Lower lobe of right lung (tissue), 2 donors: ENCODE measurements around the gene SUN3. TPM values are rescaled to one million over a fixed set of nuclear protein-coding genes. Genes with fewer than 3 reads are reported as not detected.

ENCODE experiments used
- ATAC-seq, 2 donors: fragments of 200-7000 bp; cut with Tn5 transposase; one replicate each; pipeline ENCODE4 v1.9.1; 2020 to 2022; ENCODE audit warnings: mild to moderate bottlenecking in 2 of 2, moderate library complexity in 2 of 2
- DNase-seq: peaks from one replicate; pipeline ENCODE4 v3.0.0-alpha.2; 2020
- H3K27ac ChIP-seq: fragments of 200-600 bp; one replicate; pipeline ENCODE4 v1.8.0; 2022
- H3K27me3 ChIP-seq: fragments of 200-600 bp; one replicate; pipeline ENCODE4 v1.8.0; 2022; ENCODE audit warnings: low read depth
- H3K36me3 ChIP-seq: fragments of 200-600 bp; one replicate; pipeline ENCODE4 v1.8.0; 2022; ENCODE audit warnings: mild to moderate bottlenecking
- H3K4me1 ChIP-seq: fragments of 200-600 bp; one replicate; pipeline ENCODE4 v1.8.0; 2022
- H3K4me3 ChIP-seq: fragments of 200-600 bp; one replicate; pipeline ENCODE4 v1.8.0; 2022; ENCODE audit warnings: mild to moderate bottlenecking
- H3K9me3 ChIP-seq: fragments of 200-600 bp; one replicate; pipeline ENCODE4 v1.8.0; 2022
- CTCF ChIP-seq: fragments of 200-600 bp; IDR thresholded peaks from one replicate; pipeline ENCODE4 v1.8.0; 2022; ENCODE audit warnings: antibody characterized with exemption, mild to moderate bottlenecking
- intact Hi-C: fragments of 100-400 bp; cut with DNase I; formaldehyde crosslinking; loops from one replicate; pipeline ENCODE4 v1.11.0; 2022
- total RNA-seq: library from RNA; stranded (reverse); fragmentation: NEBNext Ultra II Directional; extraction: Animal tissue kit (Norgen Biotek cat#: 25700); gene quantifications from one replicate; pipeline ENCODE4 v1.2.1, GENCODE V29; 2021
- donor health status: DM: no; HTN: yes; CAD: no; lungs with severe emphysema.

SUN3 gene
- total RNA-seq, 1 donor from 2014 or later, result not detected

DNA sequence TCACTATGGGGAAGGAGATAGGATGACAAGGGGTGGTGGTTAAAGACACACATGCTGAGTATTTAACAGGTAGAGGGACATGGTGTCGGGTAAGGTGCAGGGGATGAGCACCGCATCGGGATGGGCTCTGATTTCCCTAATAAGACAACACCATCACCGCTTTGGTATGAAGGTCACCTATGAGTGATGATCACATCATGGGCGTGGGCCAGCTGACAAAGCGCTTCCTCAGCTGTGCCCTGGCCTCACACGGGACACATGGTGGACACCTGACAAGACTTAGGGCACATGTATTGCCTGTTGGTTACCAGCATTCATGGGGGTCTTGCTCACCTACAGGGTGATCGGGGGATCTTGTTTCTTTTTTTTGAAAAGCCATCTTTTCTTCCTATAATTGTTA, 19.2 kb upstream of the SUN3 start:
- Histone ChIP-seq H3K36me3 (no peaks in the 10 kb centered on the region), H3K9me3 (no peaks in the 10 kb centered on the region), H3K27ac (no peak overlapping the region), H3K27me3 (no peaks in the 10 kb centered on the region), H3K4me1 (peaks cover under 1% of the 10 kb centered on the region), H3K4me3 (no peak overlapping the region)
- intact Hi-C loops, result no loop called here
- DNase-seq, result no peak
- ATAC-seq, result no peak
- no peak for TF ChIP-seq CTCF

GRCh38 chr7:48046458-48046857, 17.6 kb upstream of the SUN3 start:
- no peak overlapping the region for H3K4me3 ChIP-seq
- H3K4me1 ChIP-seq, result no peaks in the 10 kb centered on the region
- TF ChIP-seq CTCF, result no peak
- H3K27me3 ChIP-seq, result no peaks in the 10 kb centered on the region
- no peak overlapping the region for H3K27ac ChIP-seq
- ATAC-seq (no peak), DNase-seq (no peak)
- intact Hi-C loops, result no loop called here
- no peaks in the 10 kb centered on the region for H3K9me3 ChIP-seq
- no peaks in the 10 kb centered on the region for H3K36me3 ChIP-seq

GRCh38 chr7:48045195-48045765, 16.4 kb upstream of the SUN3 start:
- Histone ChIP-seq H3K27ac (no peak overlapping the region), H3K4me1 (no peaks in the 10 kb centered on the region), H3K36me3 (no peaks in the 10 kb centered on the region), H3K9me3 (no peaks in the 10 kb centered on the region), H3K4me3 (no peak overlapping the region), H3K27me3 (no peaks in the 10 kb centered on the region)
- TF ChIP-seq CTCF, result no peak
- DNase-seq, result no peak
- intact Hi-C loops, result no loop called here
- no peak for ATAC-seq

DNA sequence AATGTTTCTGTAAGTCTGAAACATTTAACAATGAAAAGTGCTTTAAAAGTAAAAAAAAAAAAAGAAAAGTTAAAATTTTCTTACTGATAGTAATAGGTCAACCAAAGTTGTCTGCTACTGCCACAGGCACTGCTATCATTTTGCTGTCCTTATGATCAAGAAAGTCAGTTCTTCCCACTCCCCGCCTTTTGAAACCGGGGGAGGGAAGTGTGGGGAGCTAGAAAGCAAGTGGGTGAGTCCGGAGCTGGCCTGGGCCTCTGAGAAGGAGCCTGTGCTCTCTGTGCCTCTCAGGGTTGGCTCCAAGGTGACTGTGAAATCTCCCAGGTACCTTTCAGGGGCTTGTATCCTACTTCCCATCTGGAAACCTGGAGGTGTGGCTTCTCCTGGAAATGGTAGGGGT, 13.7 kb upstream of the SUN3 start:
- H3K4me3 ChIP-seq, result no peak overlapping the region
- no peak for ATAC-seq
- TF ChIP-seq CTCF, result no peak
- H3K27ac ChIP-seq, result no peak overlapping the region
- H3K9me3 ChIP-seq, result no peaks in the 10 kb centered on the region
- no peaks in the 10 kb centered on the region for H3K36me3 ChIP-seq
- no peaks in the 10 kb centered on the region for H3K27me3 ChIP-seq
- H3K4me1 ChIP-seq, result no peaks in the 10 kb centered on the region
- intact Hi-C loops, result no loop called here
- no peak for DNase-seq

DNA sequence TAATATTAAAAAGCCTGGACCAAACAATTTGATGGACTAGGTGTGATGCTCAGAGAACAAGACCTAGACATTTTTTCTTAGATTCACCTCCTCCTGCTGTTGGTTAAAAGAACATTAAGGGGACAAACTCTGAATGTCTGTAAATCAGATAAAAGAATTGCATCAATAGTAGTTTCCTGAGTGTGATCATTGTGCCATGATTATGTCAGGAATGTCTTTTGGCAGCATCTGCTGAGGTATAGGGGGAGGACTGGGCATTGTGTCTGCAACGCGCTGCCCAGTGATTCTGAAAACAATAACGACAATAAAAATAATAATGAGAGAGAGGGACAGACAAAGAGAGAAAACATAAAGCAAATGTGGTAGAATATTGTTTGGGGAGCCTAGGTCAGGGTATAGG, 13.3 kb upstream of the SUN3 start:
- TF ChIP-seq CTCF, result no peak
- DNase-seq (no peak), ATAC-seq (no peak)
- H3K9me3 ChIP-seq, result no peaks in the 10 kb centered on the region
- no peak overlapping the region for H3K27ac ChIP-seq
- intact Hi-C loops, result no loop called here
- H3K4me3 ChIP-seq, result no peak overlapping the region
- H3K27me3 ChIP-seq, result peaks cover under 1% of the 10 kb centered on the region
- no peaks in the 10 kb centered on the region for H3K36me3 ChIP-seq
- no peaks in the 10 kb centered on the region for H3K4me1 ChIP-seq

DNA sequence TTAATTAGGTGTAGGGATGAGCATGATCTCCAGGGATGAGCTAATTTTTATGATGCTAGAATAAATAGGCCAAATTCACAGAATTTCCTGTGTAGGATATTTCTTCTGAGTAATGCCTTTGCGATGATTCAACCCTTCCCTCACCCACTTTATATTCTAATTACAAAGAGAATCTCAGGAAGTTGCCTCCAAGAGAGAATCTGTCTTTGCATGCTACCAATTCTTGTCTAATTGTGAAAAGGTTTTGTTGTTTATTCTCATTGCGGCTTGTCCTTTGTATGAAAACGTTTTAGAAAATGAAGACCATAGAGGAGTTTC, 12.7 kb upstream of the SUN3 start:
- no peak for TF ChIP-seq CTCF
- Histone ChIP-seq H3K36me3 (no peaks in the 10 kb centered on the region), H3K9me3 (no peaks in the 10 kb centered on the region), H3K4me1 (no peaks in the 10 kb centered on the region), H3K27me3 (peaks cover 7% of the 10 kb centered on the region), H3K27ac (no peak overlapping the region), H3K4me3 (no peak overlapping the region)
- intact Hi-C loops, result no loop called here
- ATAC-seq, result no peak
- DNase-seq, result no peak
